B cell (primary cell): ENCODE data around the gene B4GALT1. TPM values are rescaled to one million over a fixed set of nuclear protein-coding genes. Genes with fewer than 3 reads are reported as not detected.

Experiments
- ATAC-seq: fragments of 200-7000 bp; cut with Tn5 transposase; one replicate; pipeline ENCODE4 v1.10.0; 2021; ENCODE audit warnings: low read depth, mild to moderate bottlenecking, moderate number of reproducible peaks, moderate library complexity
- CTCF ChIA-PET: fragments of 350-600 bp; sonication (Branson Sonifier 250); formaldehyde crosslinking; loops from one replicate; lab custom pipeline; 2021; ENCODE audit warnings: antibody characterized with exemption, inconsistent platforms; lab: Charles Lee
- POLR2A ChIA-PET: fragments of 350-600 bp; sonication (Branson Sonifier 250); formaldehyde crosslinking; loops from one replicate; lab custom pipeline; 2021; ENCODE audit warnings: antibody characterized with exemption; lab: Charles Lee
- DNase-seq: peaks from one replicate; pipeline ENCODE4 v3.0.0; 2013
- H2AFZ ChIP-seq: 2 replicates; pipeline ENCODE4 v1.6.1; 2012; ENCODE audit warnings: mild to moderate bottlenecking, low read depth, low read length; ENCODE audit not compliant: insufficient read depth, poor library complexity, severe bottlenecking
- H3K27ac ChIP-seq, 2 donors: 1 replicate in 1 of 2; 2 replicates in 1 of 2; pipeline ENCODE4 v1.5.1; 2012 to 2013; ENCODE audit warnings: low read length in 2 of 2, mild to moderate bottlenecking in 2 of 2, moderate library complexity in 1 of 2
- H3K27me3 ChIP-seq, 4 experiments: fragments of 200-600 bp in 1 of 4; sonication (generic) in 1 of 4; replicated peaks in 1 of 4; 1 replicate in 2 of 4; 2 replicates in 2 of 4; pipeline versions ENCODE4 v1.6.1 to v1.7.0; 2013 to 2016; ENCODE audit warnings: low read length in 3 of 4, mild to moderate bottlenecking in 2 of 4, mixed read lengths in 1 of 4, moderate library complexity in 1 of 4; ENCODE audit not compliant: insufficient read depth in 4 of 4, control insufficient read depth in 3 of 4; ENCODE audit errors: control extremely low read depth in 1 of 4
- H3K36me3 ChIP-seq, 2 experiments: replicated peaks in 1 of 2; 1 replicate in 1 of 2; 2 replicates in 1 of 2; pipeline versions ENCODE4 v1.6.1 to v1.7.1; 2013; ENCODE audit warnings: low read length in 1 of 2; ENCODE audit not compliant: insufficient read depth in 2 of 2, control insufficient read depth in 1 of 2; ENCODE audit errors: control extremely low read depth in 1 of 2, extremely low read depth in 1 of 2
- H3K4me1 ChIP-seq, 2 donors: fragments of 200-600 bp in 1 of 2; sonication (generic) in 1 of 2; 1 replicate in 1 of 2; 2 replicates in 1 of 2; pipeline versions ENCODE4 v1.5.1 to v1.6.1; 2013 to 2017; ENCODE audit warnings: low read length in 2 of 2; ENCODE audit not compliant: control insufficient read depth in 2 of 2, insufficient read depth in 2 of 2
- H3K4me2 ChIP-seq: replicated peaks from 2 replicates; pipeline ENCODE3; 2012; ENCODE audit warnings: mild to moderate bottlenecking, low read depth, low read length; ENCODE audit not compliant: poor library complexity, severe bottlenecking
- H3K4me3 ChIP-seq, 5 experiments: fragments of 200-600 bp in 1 of 5; sonication (generic) in 1 of 5; 1 replicate in 3 of 5; 2 replicates in 2 of 5; pipeline versions ENCODE4 v1.5.1 to v1.7.0; 2011 to 2016; ENCODE audit warnings: low read length in 4 of 5, mild to moderate bottlenecking in 4 of 5, low read depth in 2 of 5, control low read depth in 1 of 5, moderate library complexity in 1 of 5; ENCODE audit not compliant: insufficient read depth in 1 of 5; ENCODE audit errors: control extremely low read depth in 1 of 5, extremely low read depth in 1 of 5
- H3K79me2 ChIP-seq: fragments of 200-600 bp; sonication (generic); one replicate; pipeline ENCODE4 v1.6.0; 2016; ENCODE audit warnings: low read length; ENCODE audit not compliant: control insufficient read depth, insufficient read depth
- H3K9ac ChIP-seq: fragments of 200-600 bp; sonication (generic); 2 replicates; pipeline ENCODE4 v1.6.1; 2017; ENCODE audit warnings: mild to moderate bottlenecking, low read length, moderate library complexity
- H3K9me3 ChIP-seq, 3 donors: one replicate each; pipeline versions ENCODE4 v1.6.1 to v1.7.1; 2013; ENCODE audit warnings: low read length in 2 of 3; ENCODE audit not compliant: control insufficient read depth in 2 of 3, insufficient read depth in 1 of 3; ENCODE audit errors: control extremely low read depth in 1 of 3
- H4K20me1 ChIP-seq: 2 replicates; pipeline ENCODE4 v1.6.0; 2012; ENCODE audit warnings: mild to moderate bottlenecking, low read length; ENCODE audit not compliant: insufficient read depth, control insufficient read depth, poor library complexity, severe bottlenecking
- H3K27ac Mint-ChIP-seq: one replicate; pipeline ENCODE4 v1.8.0; 2021; ENCODE audit warnings: mixed read lengths
- H3K27me3 Mint-ChIP-seq: one replicate; pipeline ENCODE4 v1.8.0; 2021; ENCODE audit warnings: mixed read lengths
- H3K4me1 Mint-ChIP-seq: one replicate; pipeline ENCODE4 v1.8.0; 2021; ENCODE audit warnings: mixed read lengths
- H3K4me3 Mint-ChIP-seq: one replicate; pipeline ENCODE4 v1.8.0; 2021; ENCODE audit warnings: mixed read lengths
- H3K9me3 Mint-ChIP-seq: one replicate; pipeline ENCODE4 v1.8.0; 2022; ENCODE audit warnings: mixed read lengths; ENCODE audit not compliant: insufficient read depth
- EZH2 ChIP-seq: IDR thresholded peaks from 2 replicates; pipeline ENCODE4 v1.6.1; 2012; ENCODE audit warnings: borderline replicate concordance, low read depth, mild to moderate bottlenecking, moderate library complexity, low read length; ENCODE audit not compliant: insufficient read depth, poor library complexity, severe bottlenecking
- WGBS: methylation state at CpG from one replicate; pipeline ENCODE4 v1.1.5; 2013; ENCODE audit warnings: missing lambda C conversion rate; ENCODE audit not compliant: insufficient coverage; 5-methylcytosine and 5-hydroxymethylcytosine counted together
- intact Hi-C: fragments of 100-400 bp; cut with micrococcal nuclease; formaldehyde crosslinking; loops from one replicate; pipeline ENCODE4 v1.10.0; 2022
- polyA plus RNA-seq: library from polyadenylated mRNA; depleted of rRNA; stranded (reverse); fragments of >200 nt; gene quantifications from 2 replicates; pipeline ENCODE4 v1.2.3, GENCODE V29; 2012
- total RNA-seq, 2 donors: library from RNA; stranded (reverse); fragments of 120-200 nt in 1 of 2; gene quantifications; 1 replicate in 1 of 2; 2 replicates in 1 of 2; pipeline versions ENCODE4 v1.2.3 to v1.2.4, GENCODE V29; 2013 to 2022
- TF ChIP-seq, protein P1 (sequence below): fragments of 200-600 bp; IDR thresholded peaks from one replicate; pipeline ENCODE4 v1.8.0; 2022; ENCODE audit warnings: antibody characterized with exemption, mild to moderate bottlenecking

Gene B4GALT1
- total and polyA plus RNA-seq, 2 donors (not counting 1 experiment from before 2014, with no cell fraction given), result 49.2 to 201 TPM

DNA sequence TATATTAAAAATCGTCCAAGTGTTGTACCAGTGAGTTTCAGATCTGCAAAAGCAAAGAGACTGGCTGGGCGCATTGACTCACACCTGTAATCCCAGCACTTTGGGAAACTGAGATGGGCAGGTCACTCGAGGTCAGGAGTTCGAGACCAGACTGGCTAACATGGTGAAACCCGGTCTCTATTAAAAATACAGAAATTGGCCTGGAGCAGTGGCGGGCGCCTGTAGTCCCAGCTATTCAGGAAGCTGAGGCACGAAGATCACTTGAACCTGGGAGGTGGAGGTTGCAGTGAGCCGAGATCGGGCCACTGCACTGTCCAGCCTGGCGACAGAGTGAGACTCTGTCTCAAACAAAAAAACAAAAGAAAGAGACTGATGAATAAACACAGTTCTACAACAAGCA lies 18.3 kb upstream of the B4GALT1 start:
- CTCF ChIA-PET, result interaction anchor here (0.5 to 5.5 kb wide), 2 partner anchors 28 to 41 kb away, joined by 3 to 19 read pairs; no protein-coding TSS in a partner anchor
- DNase-seq (no peak), ATAC-seq (no peak)
- whole genome bisulfite sequencing, result 84% methylated on average over 5 of the region's 11 CpGs
- Histone ChIP-seq H4K20me1 (no peaks in the 10 kb centered on the region), H3K27me3 (no peaks in the 10 kb centered on the region), H3K36me3 (no peaks in the 10 kb centered on the region), H3K27ac (no peak overlapping the region), H3K79me2 (no peaks in the 10 kb centered on the region), H2AFZ (no peak overlapping the region), H3K9me3 (no peaks in the 10 kb centered on the region), H3K4me3 (no peak overlapping the region), H3K9ac (no peak overlapping the region), H3K4me1 (no peaks in the 10 kb centered on the region), H3K4me2 (no peak overlapping the region)
- Mint-ChIP-seq H3K27ac (no peak overlapping the region), H3K4me3 (no peak overlapping the region), H3K27me3 (peaks cover 11% of the 10 kb centered on the region), H3K9me3 (no peaks in the 10 kb centered on the region), H3K4me1 (peaks cover 5% of the 10 kb centered on the region)
- POLR2A ChIA-PET, result no interaction called here
- TF ChIP-seq EZH2, result no peak
- TF ChIP-seq, protein P1, sequence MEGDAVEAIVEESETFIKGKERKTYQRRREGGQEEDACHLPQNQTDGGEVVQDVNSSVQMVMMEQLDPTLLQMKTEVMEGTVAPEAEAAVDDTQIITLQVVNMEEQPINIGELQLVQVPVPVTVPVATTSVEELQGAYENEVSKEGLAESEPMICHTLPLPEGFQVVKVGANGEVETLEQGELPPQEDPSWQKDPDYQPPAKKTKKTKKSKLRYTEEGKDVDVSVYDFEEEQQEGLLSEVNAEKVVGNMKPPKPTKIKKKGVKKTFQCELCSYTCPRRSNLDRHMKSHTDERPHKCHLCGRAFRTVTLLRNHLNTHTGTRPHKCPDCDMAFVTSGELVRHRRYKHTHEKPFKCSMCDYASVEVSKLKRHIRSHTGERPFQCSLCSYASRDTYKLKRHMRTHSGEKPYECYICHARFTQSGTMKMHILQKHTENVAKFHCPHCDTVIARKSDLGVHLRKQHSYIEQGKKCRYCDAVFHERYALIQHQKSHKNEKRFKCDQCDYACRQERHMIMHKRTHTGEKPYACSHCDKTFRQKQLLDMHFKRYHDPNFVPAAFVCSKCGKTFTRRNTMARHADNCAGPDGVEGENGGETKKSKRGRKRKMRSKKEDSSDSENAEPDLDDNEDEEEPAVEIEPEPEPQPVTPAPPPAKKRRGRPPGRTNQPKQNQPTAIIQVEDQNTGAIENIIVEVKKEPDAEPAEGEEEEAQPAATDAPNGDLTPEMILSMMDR, result no peak
- intact Hi-C loops, result loop anchor here (5.0 kb wide), 1 partner anchor 42 kb away; no protein-coding TSS in a partner anchor

DNA sequence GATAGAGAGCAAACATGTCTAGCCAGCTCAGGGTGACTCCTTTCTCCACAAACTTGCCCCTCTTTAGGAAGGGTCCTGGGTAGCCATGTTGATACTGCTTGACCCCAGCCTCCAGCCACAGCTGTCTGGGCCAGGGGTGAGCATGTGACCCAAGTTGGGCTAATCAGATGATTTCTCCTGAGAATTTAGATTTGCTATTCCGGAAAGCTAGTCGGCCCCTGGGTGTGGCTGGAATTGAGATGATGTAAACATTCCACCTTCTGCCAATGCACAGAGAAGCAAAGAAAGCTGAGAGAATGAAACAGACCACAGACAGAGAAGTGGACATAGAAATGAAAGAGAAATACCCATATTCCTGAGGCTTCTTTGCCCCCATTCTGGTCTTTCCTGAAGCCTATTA lies 17.8 kb upstream of the B4GALT1 start:
- H3K9ac ChIP-seq, result no peak overlapping the region
- intact Hi-C loops, result loop anchor here (5.0 kb wide), 1 partner anchor 42 kb away; no protein-coding TSS in a partner anchor
- no peaks in the 10 kb centered on the region for H4K20me1 ChIP-seq
- DNase-seq, result no peak
- Mint-ChIP-seq H3K27ac (no peak overlapping the region), H3K9me3 (no peaks in the 10 kb centered on the region), H3K27me3 (peaks cover 11% of the 10 kb centered on the region), H3K4me1 (peaks cover 5% of the 10 kb centered on the region), H3K4me3 (no peak overlapping the region)
- no CpG with 5 or more reads among the region's 2 CpGs for WGBS
- POLR2A ChIA-PET, result no interaction called here
- no peak for ATAC-seq
- H3K36me3 ChIP-seq, result no peaks in the 10 kb centered on the region
- H3K9me3 ChIP-seq, result no peaks in the 10 kb centered on the region
- no peak for TF ChIP-seq EZH2
- TF ChIP-seq, protein P1, result no peak
- no peaks in the 10 kb centered on the region for H3K27me3 ChIP-seq
- CTCF ChIA-PET, result interaction anchor here (0.5 to 5.5 kb wide), 5 partner anchors 13 to 1828 kb away, joined by 3 to 19 read pairs (median 3); no protein-coding TSS in a partner anchor
- H3K79me2 ChIP-seq, result no peaks in the 10 kb centered on the region
- no peak overlapping the region for H3K4me2 ChIP-seq
- H3K4me1 ChIP-seq, result no peaks in the 10 kb centered on the region
- no peak overlapping the region for H2AFZ ChIP-seq
- H3K27ac ChIP-seq, result no peak overlapping the region
- H3K4me3 ChIP-seq, result no peak overlapping the region
